Lower lobe of right lung (tissue), 2 donors: ENCODE results near the gene LRTM2. TPM values are rescaled to one million over a fixed set of nuclear protein-coding genes. Genes with fewer than 3 reads are reported as not detected.
A peak's percentile ranks its signal among the peaks of the same experiment; 100 is the strongest.

Source experiments
- ATAC-seq, 2 donors: fragments of 200-7000 bp; cut with Tn5 transposase; one replicate each; pipeline ENCODE4 v1.9.1; 2020 to 2022; ENCODE audit warnings: mild to moderate bottlenecking in 2 of 2, moderate library complexity in 2 of 2
- DNase-seq: peaks from one replicate; pipeline ENCODE4 v3.0.0-alpha.2; 2020
- H3K27ac ChIP-seq: fragments of 200-600 bp; one replicate; pipeline ENCODE4 v1.8.0; 2022
- H3K27me3 ChIP-seq: fragments of 200-600 bp; one replicate; pipeline ENCODE4 v1.8.0; 2022; ENCODE audit warnings: low read depth
- H3K36me3 ChIP-seq: fragments of 200-600 bp; one replicate; pipeline ENCODE4 v1.8.0; 2022; ENCODE audit warnings: mild to moderate bottlenecking
- H3K4me1 ChIP-seq: fragments of 200-600 bp; one replicate; pipeline ENCODE4 v1.8.0; 2022
- H3K4me3 ChIP-seq: fragments of 200-600 bp; one replicate; pipeline ENCODE4 v1.8.0; 2022; ENCODE audit warnings: mild to moderate bottlenecking
- H3K9me3 ChIP-seq: fragments of 200-600 bp; one replicate; pipeline ENCODE4 v1.8.0; 2022
- CTCF ChIP-seq: fragments of 200-600 bp; IDR thresholded peaks from one replicate; pipeline ENCODE4 v1.8.0; 2022; ENCODE audit warnings: antibody characterized with exemption, mild to moderate bottlenecking
- intact Hi-C: fragments of 100-400 bp; cut with DNase I; formaldehyde crosslinking; loops from one replicate; pipeline ENCODE4 v1.11.0; 2022
- total RNA-seq: library from RNA; stranded (reverse); fragmentation: NEBNext Ultra II Directional; extraction: Animal tissue kit (Norgen Biotek cat#: 25700); gene quantifications from one replicate; pipeline ENCODE4 v1.2.1, GENCODE V29; 2021
- donor health status: DM: no; HTN: yes; CAD: no; lungs with severe emphysema.

Gene LRTM2
- total RNA-seq, 1 donor from 2014 or later = not detected

GRCh38 chr12:1870086-1870485 is 49.7 kb downstream of the LRTM2 start:
- H3K36me3 ChIP-seq = no peaks in the 10 kb centered on the region
- DNase-seq = no peak
- H3K4me1 ChIP-seq = no peaks in the 10 kb centered on the region
- no peak for TF ChIP-seq CTCF
- no peak overlapping the region for H3K4me3 ChIP-seq
- no peak for ATAC-seq
- no peak overlapping the region for H3K27ac ChIP-seq
- intact Hi-C loops = no loop called here
- H3K9me3 ChIP-seq = no peaks in the 10 kb centered on the region
- H3K27me3 ChIP-seq = peaks cover 9% of the 10 kb centered on the region

- Histone ChIP-seq H3K27ac (no peak overlapping the region), H3K4me1 (no peaks in the 10 kb centered on the region), H3K27me3 (no peaks in the 10 kb centered on the region), H3K9me3 (no peaks in the 10 kb centered on the region), H3K36me3 (no peaks in the 10 kb centered on the region), H3K4me3 (no peak overlapping the region)
- ATAC-seq (peak in 1 of 2 donors; percentile 11), DNase-seq (no peak)
- intact Hi-C loops = no loop called here
- no peak for TF ChIP-seq CTCF
These were observed 50.9 kb downstream of the LRTM2 start for GRCh38 chr12:1870998-1871917.

GRCh38 chr12:1872001-1872400 is 51.6 kb downstream of the LRTM2 start:
- no peak overlapping the region for H3K4me3 ChIP-seq
- no peaks in the 10 kb centered on the region for H3K9me3 ChIP-seq
- DNase-seq = no peak
- no peak overlapping the region for H3K27ac ChIP-seq
- no peaks in the 10 kb centered on the region for H3K27me3 ChIP-seq
- intact Hi-C loops = no loop called here
- no peaks in the 10 kb centered on the region for H3K4me1 ChIP-seq
- no peak for ATAC-seq
- H3K36me3 ChIP-seq = no peaks in the 10 kb centered on the region
- TF ChIP-seq CTCF = no peak

- Histone ChIP-seq H3K4me1 (no peaks in the 10 kb centered on the region), H3K4me3 (no peak overlapping the region), H3K9me3 (no peaks in the 10 kb centered on the region), H3K36me3 (no peaks in the 10 kb centered on the region), H3K27me3 (no peaks in the 10 kb centered on the region), H3K27ac (no peak overlapping the region)
- no peak for TF ChIP-seq CTCF
- no peak for DNase-seq
- ATAC-seq = no peak
- intact Hi-C loops = no loop called here
These were observed 52.1 kb downstream of the LRTM2 start for GRCh38 chr12:1872448-1872847.

GRCh38 chr12:1873531-1874510 is 53.5 kb downstream of the LRTM2 start:
- TF ChIP-seq CTCF = no peak

More at GRCh38 chr12:1873531-1874510, 53.5 kb downstream of the LRTM2 start:
- Histone ChIP-seq H3K27ac (no peak overlapping the region), H3K27me3 (no peaks in the 10 kb centered on the region), H3K36me3 (no peaks in the 10 kb centered on the region), H3K4me1 (no peaks in the 10 kb centered on the region), H3K4me3 (no peak overlapping the region), H3K9me3 (no peaks in the 10 kb centered on the region)
- ATAC-seq = no peak
- no peak for DNase-seq
- intact Hi-C loops = no loop called here
